ENCODE measurements around the gene NALCN.

GRCh38 chr13:101401196-101401595, 15.1 kb downstream of the NALCN start:
- no peak for TF ChIP-seq POLR2A (IDR thresholded peaks at IDR 0.05)
- TF ChIP-seq, protein P1, sequence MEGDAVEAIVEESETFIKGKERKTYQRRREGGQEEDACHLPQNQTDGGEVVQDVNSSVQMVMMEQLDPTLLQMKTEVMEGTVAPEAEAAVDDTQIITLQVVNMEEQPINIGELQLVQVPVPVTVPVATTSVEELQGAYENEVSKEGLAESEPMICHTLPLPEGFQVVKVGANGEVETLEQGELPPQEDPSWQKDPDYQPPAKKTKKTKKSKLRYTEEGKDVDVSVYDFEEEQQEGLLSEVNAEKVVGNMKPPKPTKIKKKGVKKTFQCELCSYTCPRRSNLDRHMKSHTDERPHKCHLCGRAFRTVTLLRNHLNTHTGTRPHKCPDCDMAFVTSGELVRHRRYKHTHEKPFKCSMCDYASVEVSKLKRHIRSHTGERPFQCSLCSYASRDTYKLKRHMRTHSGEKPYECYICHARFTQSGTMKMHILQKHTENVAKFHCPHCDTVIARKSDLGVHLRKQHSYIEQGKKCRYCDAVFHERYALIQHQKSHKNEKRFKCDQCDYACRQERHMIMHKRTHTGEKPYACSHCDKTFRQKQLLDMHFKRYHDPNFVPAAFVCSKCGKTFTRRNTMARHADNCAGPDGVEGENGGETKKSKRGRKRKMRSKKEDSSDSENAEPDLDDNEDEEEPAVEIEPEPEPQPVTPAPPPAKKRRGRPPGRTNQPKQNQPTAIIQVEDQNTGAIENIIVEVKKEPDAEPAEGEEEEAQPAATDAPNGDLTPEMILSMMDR (IDR thresholded peaks at IDR 0.05 in 4 of 5, conservative IDR thresholded peaks at IDR 0.05 in 1 of 5): no peak

Data from gastrocnemius medialis (tissue), 4 donors.